Panc1 (cell line): ENCODE data around the gene FAM114A2.

Experiments used
- CTCF ChIP-seq: fragments of 450-650 bp; IDR thresholded peaks from 2 replicates; pipeline ENCODE4 v1.5.1; 2017; ENCODE audit warnings: mild to moderate bottlenecking
- POLR2AphosphoS5 ChIP-seq: IDR thresholded peaks from 2 replicates; pipeline ENCODE4 v1.6.1; 2012; ENCODE audit warnings: mild to moderate bottlenecking, low read depth, low read length, moderate library complexity
- REST ChIP-seq, 2 experiments: IDR thresholded peaks; 2 replicates each; pipeline ENCODE4 v1.6.1; 2011 to 2012; ENCODE audit warnings: low read depth in 2 of 2, control low read depth in 1 of 2, low read length in 1 of 2, mild to moderate bottlenecking in 1 of 2, moderate library complexity in 1 of 2; ENCODE audit not compliant: insufficient read depth in 1 of 2

- no peak for TF ChIP-seq POLR2AphosphoS5
- TF ChIP-seq CTCF: no peak
- TF ChIP-seq REST (IDR thresholded peaks at IDR 0.05; ENCODE audit: insufficient read depth in 1 of 2, low read depth in 2 of 2, low read length in 1 of 2): no peak
Observed at GRCh38 chr5:154025951-154026350, 12.8 kb downstream of the FAM114A2 start.
